Heart left ventricle (tissue), 16 donors: ENCODE measurements around the gene PLEKHG4B. TPM values are rescaled to one million over a fixed set of nuclear protein-coding genes. Genes with fewer than 3 reads are reported as not detected.

Experiments used
- ATAC-seq, 4 donors: fragments of 200-7000 bp; cut with Tn5 transposase; one replicate each; pipeline ENCODE4 v1.9.1; 2020 to 2022; ENCODE audit warnings: moderate library complexity in 4 of 4, mild to moderate bottlenecking in 3 of 4, moderate number of reproducible peaks in 1 of 4
- DNase-seq, 5 donors: peaks; one replicate each; pipeline ENCODE4 v3.0.0-alpha.2; 2020
- H3K27ac ChIP-seq, 12 donors: fragments of 200-600 bp; sonication (generic) in 4 of 12; one replicate each; pipeline versions ENCODE4 v1.5.0 to v1.8.0; 2016 to 2022; ENCODE audit warnings: mild to moderate bottlenecking in 2 of 12
- H3K27me3 ChIP-seq, 9 donors: fragments of 200-600 bp; sonication (generic) in 2 of 9; one replicate each; pipeline versions ENCODE4 v1.5.1 to v1.8.0; 2016 to 2022; ENCODE audit warnings: mild to moderate bottlenecking in 3 of 9
- H3K36me3 ChIP-seq, 9 donors: fragments of 200-600 bp; sonication (generic) in 2 of 9; one replicate each; pipeline versions ENCODE4 v1.5.0 to v1.8.0; 2018 to 2022; ENCODE audit warnings: mild to moderate bottlenecking in 2 of 9
- H3K4me1 ChIP-seq, 12 donors: fragments of 200-600 bp; sonication (generic) in 4 of 12; one replicate each; pipeline versions ENCODE4 v1.5.0 to v1.8.0; 2016 to 2022; ENCODE audit warnings: mild to moderate bottlenecking in 3 of 12
- H3K4me3 ChIP-seq, 12 donors: fragments of 200-600 bp; sonication (generic) in 4 of 12; one replicate each; pipeline versions ENCODE4 v1.5.0 to v1.8.0; 2017 to 2022; ENCODE audit warnings: mild to moderate bottlenecking in 9 of 12, moderate library complexity in 4 of 12
- H3K9me3 ChIP-seq, 12 donors: fragments of 200-600 bp; sonication (generic) in 4 of 12; one replicate each; pipeline versions ENCODE4 v1.5.0 to v1.8.0; 2016 to 2022; ENCODE audit warnings: mild to moderate bottlenecking in 1 of 12
- POLR2A ChIP-seq, 2 donors: fragments of 450-650 bp; IDR thresholded peaks; one replicate each; pipeline ENCODE4 v1.6.1; 2017; ENCODE audit warnings: antibody characterized with exemption in 2 of 2, mild to moderate bottlenecking in 2 of 2, moderate library complexity in 2 of 2
- WGBS, 4 donors: extraction: QIAGEN DNeasy Blood & Tissue Kit in 2 of 4; methylation state at CpG; one replicate each; pipeline versions ENCODE4 v1.1.5 to v1.1.7; 2013 to 2018; 5-methylcytosine and 5-hydroxymethylcytosine counted together
- intact Hi-C, 10 donors: fragments of 100-400 bp; cut with DNase I; formaldehyde crosslinking; loops; one replicate each; pipeline versions ENCODE4 v1.11.1 to v1.14.2; 2022
- polyA plus RNA-seq, 2 donors: library from polyadenylated mRNA; stranded (reverse); fragments of 200-250 nt; gene quantifications; one replicate each; pipeline ENCODE4 v1.2.3, GENCODE V29; 2013
- total RNA-seq, 9 donors: library from RNA; depleted of rRNA in 2 of 9; stranded (reverse); fragments of >200 nt in 2 of 9; fragmentation: NEBNext Ultra II Directional in 3 of 9; extraction: Animal tissue kit (Norgen Biotek cat#: 25700) in 3 of 9; gene quantifications; one replicate each; pipeline versions ENCODE4 v1.1.0 to v1.2.4, GENCODE V29; 2016 to 2023
- TF ChIP-seq, protein P1 (sequence below), 12 donors: fragments of 200-600 bp; sonication (generic) in 4 of 12; IDR thresholded peaks; one replicate each; pipeline versions ENCODE4 v1.5.0 to v1.8.0; 2018 to 2022; ENCODE audit warnings: antibody characterized with exemption in 12 of 12, mild to moderate bottlenecking in 5 of 12
- donor health status: ischemic (EF 13 %, LVEDD 7.1; RV severe dilation, severe dysfunction).
- donor health status: healthy with polysubstance abuse.
- donor health status: DM: no; HTN: yes; CAD: no.
- donor health status: DM: no; HTN: no; CAD: no.
- donor health status: ischemic (EF 25% LVEDD 6.9; RV normal size, moderate dysfunction).
- donor health status: ischemic (EF 25% LVEDD 5.7; RV mildly dilated, moderate dysfunction).
- donor health status: healthy.
- donor health status: DM: yes; HTN: yes; CAD: no.
- donor health status: ischemic (EF 35%, LVEDD 5.7; RV mildly dilated, moderate dysfunction).
- donor health status: nonischemic (EF 11% LVEDD 7.7; RV severe dilation, severe dysfunction).
- donor health status: DM: yes; HTN: yes; CAD: no.
- donor health status: PGD.
- donor health status: ischemic (EF 29% LVEDD 5.4; RV normal size, mild dysfunction).
- donor health status: nonischemic (EF 23%, LVEDD 6.1; RV moderate dilation, normal function).

The PLEKHG4B gene
- total and polyA plus RNA-seq, 11 donors, result 0.03 to 0.34 (median 0.10) TPM; not detected in 7

DNA sequence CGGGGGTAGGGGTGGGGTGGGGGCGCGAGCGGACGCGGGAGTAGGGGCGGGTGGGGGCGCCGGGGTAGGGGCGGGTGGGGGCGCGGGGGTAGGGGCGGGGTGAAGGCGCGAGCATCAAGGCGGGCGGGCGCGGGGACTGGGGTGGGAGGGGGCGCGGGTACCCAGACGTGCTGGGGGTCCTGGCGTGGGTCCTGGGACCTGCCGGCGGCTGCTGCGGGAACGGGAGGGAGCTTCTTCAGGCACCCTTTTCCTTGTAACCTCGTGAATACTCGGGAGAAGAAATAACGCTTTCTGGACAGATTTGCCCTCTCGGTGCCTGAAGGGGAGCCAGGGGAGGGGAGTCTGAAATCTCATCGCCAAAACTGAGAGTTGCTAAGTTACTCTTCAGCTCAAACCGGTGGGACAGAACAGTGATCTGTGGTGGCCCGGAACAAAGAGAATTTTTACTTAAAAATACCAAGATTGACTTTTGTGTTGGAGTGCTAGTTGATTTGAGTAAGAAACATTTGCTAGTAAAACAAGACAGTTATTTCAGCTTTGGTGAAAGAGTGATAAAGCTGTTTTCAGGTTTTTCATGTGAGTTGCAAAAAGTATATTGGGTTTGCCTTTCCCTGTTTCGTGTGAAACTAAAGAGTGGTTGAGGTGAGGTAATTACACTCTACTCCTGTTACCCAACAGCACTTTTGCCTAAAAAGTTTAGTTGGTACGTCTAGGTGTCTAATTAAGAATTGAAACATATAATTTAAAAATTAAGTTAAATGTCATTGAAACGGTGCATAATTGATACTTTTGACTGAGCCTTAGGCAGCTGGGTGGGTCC is 643 bp downstream of the PLEKHG4B start:
- no peak overlapping the region for H3K27ac ChIP-seq
- intact Hi-C loops, result no loop called here
- peak overlapping the region in 1 of 12 donors; percentile 47 for H3K4me3 ChIP-seq
- no peak for TF ChIP-seq POLR2A (IDR thresholded peaks at IDR 0.05)
- TF ChIP-seq, protein P1, sequence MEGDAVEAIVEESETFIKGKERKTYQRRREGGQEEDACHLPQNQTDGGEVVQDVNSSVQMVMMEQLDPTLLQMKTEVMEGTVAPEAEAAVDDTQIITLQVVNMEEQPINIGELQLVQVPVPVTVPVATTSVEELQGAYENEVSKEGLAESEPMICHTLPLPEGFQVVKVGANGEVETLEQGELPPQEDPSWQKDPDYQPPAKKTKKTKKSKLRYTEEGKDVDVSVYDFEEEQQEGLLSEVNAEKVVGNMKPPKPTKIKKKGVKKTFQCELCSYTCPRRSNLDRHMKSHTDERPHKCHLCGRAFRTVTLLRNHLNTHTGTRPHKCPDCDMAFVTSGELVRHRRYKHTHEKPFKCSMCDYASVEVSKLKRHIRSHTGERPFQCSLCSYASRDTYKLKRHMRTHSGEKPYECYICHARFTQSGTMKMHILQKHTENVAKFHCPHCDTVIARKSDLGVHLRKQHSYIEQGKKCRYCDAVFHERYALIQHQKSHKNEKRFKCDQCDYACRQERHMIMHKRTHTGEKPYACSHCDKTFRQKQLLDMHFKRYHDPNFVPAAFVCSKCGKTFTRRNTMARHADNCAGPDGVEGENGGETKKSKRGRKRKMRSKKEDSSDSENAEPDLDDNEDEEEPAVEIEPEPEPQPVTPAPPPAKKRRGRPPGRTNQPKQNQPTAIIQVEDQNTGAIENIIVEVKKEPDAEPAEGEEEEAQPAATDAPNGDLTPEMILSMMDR (IDR thresholded peaks at IDR 0.05), result no peak
- peaks cover 0 to 4% (median 0%) of the 10 kb centered on the region in 12 donors for H3K9me3 ChIP-seq
- peaks cover 0 to 9% (median 0%) of the 10 kb centered on the region in 12 donors for H3K4me1 ChIP-seq
- no peaks in the 10 kb centered on the region for H3K36me3 ChIP-seq
- peaks cover 23 to 84% (median 46%) of the 10 kb centered on the region in 9 donors for H3K27me3 ChIP-seq
- WGBS, 4 donors, result 11 to 26% (median 18%) methylated on average over 12 to 37 of the region's 37 CpGs
- DNase-seq (peak in 1 of 5 donors; percentile 23), ATAC-seq (no peak)

DNA sequence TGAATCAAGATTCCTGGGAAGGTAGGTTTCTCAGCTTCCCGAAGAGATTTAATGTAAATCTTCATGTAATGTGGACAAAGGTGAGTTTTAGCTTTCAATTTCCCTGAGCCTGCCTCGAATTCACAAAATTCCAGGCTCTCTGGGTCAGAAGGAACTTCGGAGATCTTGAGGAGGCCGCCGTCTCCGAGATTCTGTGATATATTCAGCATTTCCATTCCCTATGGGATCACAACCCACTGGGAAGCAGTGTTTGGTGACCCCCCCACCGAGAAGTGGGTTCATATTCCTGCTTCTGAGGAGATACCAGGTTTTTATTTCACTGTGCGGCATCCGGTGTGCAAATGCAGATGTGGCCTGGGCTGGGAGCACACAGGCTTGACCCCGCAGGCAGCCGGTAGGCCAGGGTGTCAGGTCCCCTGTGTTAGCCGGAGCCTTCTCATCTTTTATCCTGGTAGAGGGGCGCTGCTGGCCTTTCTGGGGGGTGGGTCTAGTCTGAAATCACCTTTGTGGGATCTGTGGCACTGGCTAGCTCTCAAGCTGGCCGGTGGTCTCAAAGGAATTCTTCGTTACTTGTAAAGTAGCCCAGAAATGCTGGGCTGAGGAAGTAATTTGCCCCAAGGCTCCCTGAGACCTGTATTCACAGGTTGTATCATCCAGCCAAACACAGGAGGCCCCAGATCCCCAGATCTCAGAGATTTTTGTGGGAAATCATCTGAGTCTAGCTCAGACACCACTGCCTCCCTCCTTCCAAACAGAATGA is 1.4 kb downstream of the PLEKHG4B start:
- 81 to 92% (median 87%) methylated on average over 14 to 15 of the region's 15 CpGs for WGBS, 4 donors
- Histone ChIP-seq H3K27ac (no peak overlapping the region), H3K4me3 (no peak overlapping the region), H3K27me3 (peaks cover 23 to 88% (median 50%) of the 10 kb centered on the region in 9 donors), H3K36me3 (no peaks in the 10 kb centered on the region), H3K4me1 (peaks cover 0 to 9% (median 0%) of the 10 kb centered on the region in 12 donors), H3K9me3 (no peaks in the 10 kb centered on the region)
- DNase-seq (no peak), ATAC-seq (no peak)
- intact Hi-C loops, result no loop called here
- TF ChIP-seq POLR2A (IDR thresholded peaks at IDR 0.05), result no peak
- TF ChIP-seq, protein P1 (IDR thresholded peaks at IDR 0.05), result no peak

DNA sequence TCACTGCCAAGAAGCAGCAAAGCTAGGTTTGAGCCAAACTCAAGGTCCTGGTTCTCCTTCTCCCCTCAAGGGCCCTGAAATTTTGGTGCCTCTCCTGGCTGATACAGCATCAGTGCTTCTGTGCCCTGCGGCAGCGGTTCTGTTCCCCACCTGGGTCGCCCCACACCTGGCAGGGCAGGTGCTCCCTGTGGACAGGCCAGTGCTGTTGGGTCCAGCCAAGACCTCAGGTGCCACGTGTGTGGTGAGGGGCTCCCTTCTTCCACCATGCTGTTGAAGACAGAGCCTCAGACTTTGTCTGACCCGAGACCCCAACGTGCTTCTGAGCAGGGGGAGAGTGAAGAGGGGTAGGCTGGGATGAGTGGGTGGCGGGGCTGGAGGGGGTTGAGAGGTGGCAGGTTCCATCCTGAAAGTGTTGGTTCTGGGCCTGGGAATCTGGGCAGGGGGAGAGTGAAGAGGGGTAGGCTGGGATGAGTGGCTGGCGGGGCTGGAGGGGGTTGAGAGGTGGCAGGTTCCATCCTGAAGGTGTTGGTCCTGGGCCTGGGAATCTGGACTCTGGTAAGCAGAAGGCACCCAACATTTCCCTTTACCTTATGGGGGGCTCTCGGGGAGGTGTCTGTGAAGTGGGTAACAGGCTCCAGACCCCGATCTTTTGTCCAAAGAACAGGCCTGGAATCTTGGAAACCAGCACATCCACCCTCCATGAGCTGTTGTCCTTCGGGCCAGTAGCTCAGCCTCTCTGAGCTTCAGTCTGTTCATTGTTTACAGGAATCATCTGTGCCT is 2.3 kb downstream of the PLEKHG4B start:
- TF ChIP-seq, protein P1 (IDR thresholded peaks at IDR 0.05), result no peak
- no peak for TF ChIP-seq POLR2A (IDR thresholded peaks at IDR 0.05)
- no peaks in the 10 kb centered on the region for H3K9me3 ChIP-seq
- peaks cover 23 to 93% (median 52%) of the 10 kb centered on the region in 9 donors for H3K27me3 ChIP-seq
- intact Hi-C loops, result no loop called here
- H3K4me1 ChIP-seq, result peaks cover 0 to 9% (median 0%) of the 10 kb centered on the region in 12 donors
- 87 to 91% (median 89%) methylated on average over 11 of the region's 11 CpGs for WGBS, 4 donors
- DNase-seq, result peak in 1 of 5 donors; percentile 34
- H3K27ac ChIP-seq, result no peak overlapping the region
- ATAC-seq, result no peak
- no peaks in the 10 kb centered on the region for H3K36me3 ChIP-seq
- no peak overlapping the region for H3K4me3 ChIP-seq
